Fibroblast of skin of scalp (primary cell): ENCODE results near the gene ANKRD39.
A peak's percentile ranks its signal among the peaks of the same experiment; 100 is the strongest.

Experiments
- DNase-seq: peaks from one replicate; pipeline ENCODE4 v3.0.0-alpha.2; 2013

Gene ANKRD39

DNA sequence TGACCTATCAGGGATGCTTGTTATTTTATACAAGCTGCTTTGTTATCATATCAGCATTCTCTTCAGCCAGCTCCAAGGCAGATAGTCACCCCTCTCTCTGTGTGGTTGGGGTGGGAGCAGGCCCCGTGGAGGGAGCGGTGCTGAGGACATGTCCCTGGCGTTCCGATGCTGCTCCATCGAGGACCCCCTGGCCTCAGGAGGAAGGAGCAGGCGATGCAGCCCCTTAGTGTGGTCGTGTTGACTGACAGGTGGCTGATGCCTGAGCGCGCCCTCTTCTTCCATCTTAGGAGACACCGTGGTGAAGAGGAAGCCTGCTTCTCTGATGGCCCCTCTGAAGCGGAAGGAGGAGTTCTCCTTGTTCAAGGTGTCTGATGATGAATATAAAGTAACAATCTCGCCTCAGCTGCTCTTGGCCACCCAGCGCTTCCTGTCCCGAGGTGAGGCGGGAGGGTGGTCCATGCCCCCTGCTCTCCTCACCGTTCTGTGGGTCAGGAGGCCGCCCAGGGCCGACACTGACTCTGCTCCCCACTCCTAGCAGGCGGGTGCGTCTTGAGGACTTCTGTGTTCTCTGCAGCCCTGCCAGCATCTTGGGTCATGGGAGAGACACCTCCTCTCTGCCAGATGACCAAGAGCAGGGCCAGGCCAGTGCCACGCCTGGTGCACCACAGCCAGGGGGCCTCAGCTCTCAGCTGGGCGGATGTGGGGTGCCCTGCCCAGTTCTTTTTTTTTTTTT, 31.1 kb downstream of the ANKRD39 start:
- no peak for DNase-seq

DNA sequence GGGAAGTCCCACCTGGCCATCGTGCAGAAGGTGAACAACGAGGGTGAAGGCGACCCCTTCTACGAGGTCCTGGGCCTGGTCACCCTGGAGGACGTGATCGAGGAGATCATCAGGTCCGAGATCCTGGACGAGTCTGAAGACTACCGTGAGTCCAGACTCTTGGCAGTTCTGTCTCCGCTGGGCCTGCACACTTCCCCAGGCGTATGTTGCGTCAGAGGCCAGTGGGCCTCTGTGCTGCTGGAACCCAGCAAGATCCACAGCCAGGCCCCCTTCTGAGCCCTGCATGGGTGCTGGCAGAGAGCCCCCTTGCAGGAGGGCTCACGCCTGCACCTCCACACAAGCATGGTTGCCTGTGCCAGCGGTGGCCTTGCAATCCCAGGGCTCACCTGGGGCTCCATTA, 32.8 kb downstream of the ANKRD39 start:
- DNase-seq = no peak

DNA sequence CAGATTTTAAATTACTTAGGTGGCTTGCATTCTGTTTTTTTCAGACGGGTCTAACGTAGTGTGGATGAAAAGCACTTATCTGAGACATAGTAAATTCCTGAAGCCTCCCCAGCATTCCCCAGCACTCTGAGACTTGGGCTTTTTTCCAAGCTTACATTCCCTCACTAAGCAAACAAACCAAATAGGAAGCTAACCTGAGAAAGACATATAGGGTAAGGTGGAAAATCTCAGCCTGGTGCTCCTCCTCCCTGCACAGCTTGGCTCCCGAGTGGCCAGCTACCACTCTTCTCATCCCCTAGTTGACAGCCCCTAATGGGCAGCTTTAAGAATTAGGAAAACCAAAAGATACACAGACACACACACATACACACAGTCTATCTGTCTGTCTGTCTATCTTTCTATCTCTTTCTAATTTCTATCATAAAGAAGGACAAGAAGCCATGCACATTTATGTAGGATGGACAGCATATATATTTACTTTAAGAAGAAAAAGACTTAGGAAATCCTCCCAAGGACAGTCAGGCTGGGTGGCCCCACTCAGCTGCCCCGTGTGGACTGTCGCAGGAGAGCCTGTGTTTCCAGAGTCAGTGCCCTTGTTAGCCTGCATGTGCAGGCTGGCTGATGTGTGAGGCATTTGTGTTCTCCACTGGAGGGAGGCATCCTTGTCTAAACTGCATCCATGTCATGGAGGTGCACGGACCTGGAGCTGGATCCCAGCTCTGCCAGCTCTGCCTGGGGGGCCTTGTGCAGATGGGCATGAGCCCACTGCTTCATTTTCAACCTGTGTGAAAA, 33.5 kb downstream of the ANKRD39 start:
- peak; percentile 43 for DNase-seq

DNA sequence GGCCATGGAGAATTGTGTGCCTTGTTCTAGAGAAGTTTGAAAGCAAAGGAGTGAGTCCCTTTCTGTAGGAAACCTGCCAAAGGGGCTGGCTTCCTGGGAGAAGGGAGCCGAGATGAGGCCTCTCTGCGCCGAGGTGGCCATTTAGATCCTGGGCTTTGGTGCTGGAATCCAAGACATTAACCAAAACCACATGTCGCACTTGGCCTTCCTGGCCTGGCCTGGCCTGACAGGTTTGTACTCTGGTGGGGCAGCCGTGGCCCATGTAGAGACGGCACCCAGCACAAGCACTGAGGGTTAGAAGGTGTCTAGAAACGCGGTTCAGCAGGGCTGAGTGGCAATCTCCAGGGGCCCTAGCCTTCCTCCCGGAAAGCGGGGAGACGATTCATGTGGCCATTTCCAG, 34.6 kb downstream of the ANKRD39 start:
- no peak for DNase-seq

DNA sequence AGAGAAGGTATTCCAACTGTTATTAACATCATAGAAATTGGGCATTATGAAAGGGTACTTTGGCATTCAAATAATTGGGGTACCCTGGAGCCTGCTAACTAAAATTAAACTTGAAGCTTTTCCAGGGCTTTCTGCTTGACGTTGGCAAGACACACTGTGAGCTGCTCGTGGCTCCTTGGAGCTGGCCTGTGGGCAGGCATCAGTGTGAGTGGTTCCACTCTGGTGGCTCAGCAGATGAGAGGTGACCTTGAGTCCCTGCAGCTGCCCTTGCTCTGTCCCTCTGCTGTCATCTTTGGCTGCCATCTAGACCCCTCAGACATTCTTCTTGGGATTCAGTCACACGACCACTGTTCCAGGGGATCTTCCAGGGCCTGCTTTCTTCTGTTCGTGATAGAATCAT, 35.0 kb downstream of the ANKRD39 start:
- DNase-seq = no peak

DNA sequence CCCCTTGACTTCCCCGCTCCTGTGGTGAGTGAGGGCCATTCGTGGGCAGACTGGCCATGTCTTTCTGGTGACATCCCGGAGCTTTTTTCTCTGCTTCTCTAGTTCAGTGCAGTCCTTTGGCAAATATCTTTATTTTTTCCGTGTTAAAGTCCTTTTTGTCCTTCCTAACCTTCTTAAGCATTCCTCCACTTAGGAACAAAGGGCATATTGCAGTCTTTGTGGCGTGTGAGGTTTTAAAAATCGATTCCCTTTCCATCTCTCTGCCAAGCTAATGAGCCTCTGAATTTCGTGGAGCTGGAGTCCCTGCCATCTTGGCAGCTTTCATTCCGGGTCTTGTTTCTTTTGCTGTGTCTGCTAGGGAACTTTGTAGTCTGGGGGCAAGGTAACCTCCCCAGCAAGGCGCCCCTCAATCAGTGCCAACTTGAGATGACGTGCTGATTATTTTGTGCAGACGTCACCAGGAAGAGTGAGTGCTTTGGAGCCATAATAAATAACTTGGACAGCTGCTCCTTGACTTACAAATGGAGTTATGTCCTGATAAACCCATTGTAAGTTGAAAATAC, 36.6 kb downstream of the ANKRD39 start:
- DNase-seq = no peak

DNA sequence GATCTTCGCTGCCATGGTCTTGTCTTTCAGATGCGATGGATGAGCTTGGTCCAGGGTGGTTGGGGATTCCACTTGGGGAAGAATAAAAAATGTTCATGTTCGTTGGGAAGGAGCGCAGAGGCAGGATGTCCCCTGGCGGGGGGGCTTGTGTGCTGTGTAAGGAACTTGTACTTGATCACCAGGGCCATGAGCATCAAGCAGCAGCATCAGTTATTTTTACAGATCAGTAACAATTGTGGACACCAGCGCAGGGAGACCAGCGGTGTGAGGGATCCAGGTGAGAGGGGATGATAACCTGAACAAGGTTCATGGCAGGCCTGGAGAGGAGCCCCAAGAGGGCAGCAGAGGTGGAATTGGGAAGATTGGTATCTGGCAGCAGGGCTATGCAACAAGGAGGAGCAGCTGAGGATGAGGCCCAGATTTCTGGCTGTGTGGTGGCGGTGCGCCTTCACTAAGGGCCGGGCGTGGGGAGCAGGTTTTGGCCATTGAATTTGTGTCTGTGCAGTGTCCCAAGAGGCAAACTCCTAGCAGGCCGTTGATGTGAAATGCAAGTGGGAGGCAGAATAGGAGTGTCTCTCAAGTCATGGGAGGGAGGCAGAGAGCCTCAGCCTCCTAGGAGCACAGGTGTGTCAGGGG, 37.8 kb downstream of the ANKRD39 start:
- DNase-seq = no peak

DNA sequence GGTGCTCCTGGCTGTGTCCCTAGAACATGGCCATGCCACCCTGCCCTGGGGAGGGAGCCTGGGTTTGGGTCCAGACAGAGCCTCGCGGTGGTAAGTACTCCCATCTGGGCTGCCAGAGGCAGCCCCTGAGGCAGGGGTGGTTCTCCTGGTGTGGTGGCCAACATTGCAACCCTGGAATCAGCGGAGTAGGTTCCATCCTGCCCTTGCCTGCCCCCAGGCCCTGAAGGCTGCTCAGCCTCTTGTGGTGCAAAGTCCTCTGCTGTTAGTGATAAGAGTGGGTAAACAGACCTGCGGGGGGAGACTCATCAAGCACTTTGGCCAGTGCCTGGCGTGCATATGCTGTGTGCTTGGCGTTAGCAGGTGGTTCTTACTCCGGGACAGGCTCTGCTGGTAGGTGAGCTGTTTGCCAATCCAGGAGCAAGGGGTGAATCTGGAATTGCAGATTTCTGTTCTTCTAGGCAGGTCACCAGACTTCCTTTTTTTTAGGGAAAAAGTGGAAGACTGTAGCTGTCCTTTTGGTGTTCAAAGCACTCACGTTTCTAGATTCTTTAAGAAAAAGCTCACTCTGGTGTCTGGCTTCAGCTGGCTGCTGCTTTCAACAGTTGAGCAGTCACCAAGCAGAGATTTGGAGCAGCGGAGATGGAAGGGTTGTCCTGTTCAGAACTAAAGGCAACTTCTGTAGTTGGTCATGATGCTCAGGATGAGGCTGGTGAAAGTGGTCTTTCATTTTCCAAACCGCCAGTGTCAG, 38.5 kb downstream of the ANKRD39 start:
- DNase-seq = no peak

DNA sequence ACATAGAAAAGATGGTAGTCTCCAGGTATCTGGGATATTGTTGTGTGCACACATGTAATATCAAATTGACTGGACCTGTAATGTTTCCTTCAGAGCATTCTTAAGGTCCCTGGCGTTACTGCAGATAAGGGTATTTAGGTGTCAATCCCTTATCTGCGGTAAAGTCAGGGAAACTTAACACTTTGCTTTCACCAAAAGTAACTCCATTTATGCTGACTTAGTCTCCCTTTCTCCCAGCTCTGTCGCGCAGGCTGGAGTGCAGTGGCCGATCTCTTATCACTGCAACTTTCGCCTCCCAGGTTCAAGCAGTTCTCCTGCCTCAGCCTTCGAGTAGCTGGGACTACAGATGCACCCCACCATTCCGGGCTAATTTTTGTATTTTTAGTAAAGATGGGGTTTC, 39.9 kb downstream of the ANKRD39 start:
- DNase-seq = no peak

DNA sequence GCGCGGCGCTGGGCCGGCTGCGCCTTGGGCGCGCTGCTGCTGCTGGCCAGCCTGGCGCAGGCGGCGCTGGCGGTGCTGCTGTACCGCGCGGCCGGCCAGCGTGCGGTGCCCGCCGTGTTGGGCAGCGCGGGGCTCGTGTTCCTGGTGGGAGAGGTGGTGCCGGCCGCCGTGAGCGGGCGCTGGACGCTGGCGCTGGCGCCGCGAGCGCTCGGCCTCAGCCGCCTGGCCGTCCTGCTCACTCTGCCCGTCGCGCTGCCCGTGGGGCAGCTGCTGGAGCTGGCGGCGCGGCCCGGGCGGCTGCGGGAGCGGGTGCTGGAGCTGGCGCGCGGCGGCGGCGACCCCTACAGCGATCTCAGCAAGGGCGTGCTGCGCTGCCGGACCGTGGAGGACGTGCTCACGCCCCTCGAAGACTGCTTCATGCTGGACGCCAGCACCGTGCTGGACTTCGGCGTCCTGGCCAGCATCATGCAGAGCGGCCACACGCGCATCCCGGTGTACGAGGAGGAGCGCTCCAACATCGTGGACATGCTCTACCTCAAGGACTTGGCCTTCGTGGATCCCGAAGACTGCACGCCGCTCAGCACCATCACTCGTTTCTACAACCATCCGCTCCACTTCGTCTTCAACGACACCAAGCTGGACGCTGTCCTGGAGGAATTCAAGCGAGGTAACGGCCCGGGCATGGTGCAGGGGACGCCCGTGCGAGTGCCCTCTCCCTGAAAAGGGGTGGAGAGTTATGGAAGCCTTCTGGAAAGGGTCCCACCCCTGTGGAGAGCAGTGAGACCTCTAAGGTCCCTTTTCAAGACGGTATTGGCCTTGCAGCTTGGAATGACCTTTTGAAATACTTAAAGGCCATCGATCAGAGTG, 40.7 kb downstream of the ANKRD39 start:
- DNase-seq = no peak

DNA sequence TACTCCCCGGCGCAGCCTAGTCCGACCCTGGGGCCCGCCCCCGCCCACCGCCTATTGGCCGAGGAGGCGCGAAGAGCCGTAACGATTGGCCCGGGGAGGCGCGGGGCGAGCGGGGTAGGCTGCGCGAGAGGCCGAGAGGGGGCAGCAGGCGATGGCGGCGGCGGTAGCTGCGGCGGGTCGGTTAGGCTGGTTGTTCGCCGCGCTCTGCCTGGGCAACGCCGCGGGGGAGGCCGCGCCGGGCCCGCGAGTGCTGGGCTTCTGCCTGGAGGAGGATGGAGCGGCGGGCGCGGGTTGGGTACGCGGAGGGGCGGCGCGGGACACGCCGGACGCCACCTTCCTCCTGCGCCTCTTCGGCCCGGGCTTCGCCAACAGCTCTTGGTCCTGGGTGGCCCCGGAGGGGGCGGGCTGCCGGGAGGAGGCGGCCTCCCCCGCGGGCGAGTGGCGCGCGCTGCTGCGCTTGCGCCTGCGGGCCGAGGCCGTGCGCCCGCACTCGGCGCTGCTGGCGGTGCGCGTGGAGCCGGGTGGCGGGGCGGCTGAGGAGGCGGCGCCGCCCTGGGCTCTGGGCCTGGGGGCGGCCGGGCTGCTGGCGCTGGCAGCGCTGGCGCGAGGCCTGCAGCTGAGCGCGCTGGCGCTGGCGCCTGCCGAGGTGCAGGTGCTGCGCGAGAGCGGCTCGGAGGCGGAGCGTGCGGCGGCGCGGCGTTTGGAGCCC, 41.5 kb downstream of the ANKRD39 start, which contains the start of gene CNNM3:
Gene CNNM3, plus strand, starts transcription at position 142 of the 709 bp plus-strand sequence. Its CDS starts 10 bp downstream, at position 152.
- peak; percentile 91 for DNase-seq

DNA sequence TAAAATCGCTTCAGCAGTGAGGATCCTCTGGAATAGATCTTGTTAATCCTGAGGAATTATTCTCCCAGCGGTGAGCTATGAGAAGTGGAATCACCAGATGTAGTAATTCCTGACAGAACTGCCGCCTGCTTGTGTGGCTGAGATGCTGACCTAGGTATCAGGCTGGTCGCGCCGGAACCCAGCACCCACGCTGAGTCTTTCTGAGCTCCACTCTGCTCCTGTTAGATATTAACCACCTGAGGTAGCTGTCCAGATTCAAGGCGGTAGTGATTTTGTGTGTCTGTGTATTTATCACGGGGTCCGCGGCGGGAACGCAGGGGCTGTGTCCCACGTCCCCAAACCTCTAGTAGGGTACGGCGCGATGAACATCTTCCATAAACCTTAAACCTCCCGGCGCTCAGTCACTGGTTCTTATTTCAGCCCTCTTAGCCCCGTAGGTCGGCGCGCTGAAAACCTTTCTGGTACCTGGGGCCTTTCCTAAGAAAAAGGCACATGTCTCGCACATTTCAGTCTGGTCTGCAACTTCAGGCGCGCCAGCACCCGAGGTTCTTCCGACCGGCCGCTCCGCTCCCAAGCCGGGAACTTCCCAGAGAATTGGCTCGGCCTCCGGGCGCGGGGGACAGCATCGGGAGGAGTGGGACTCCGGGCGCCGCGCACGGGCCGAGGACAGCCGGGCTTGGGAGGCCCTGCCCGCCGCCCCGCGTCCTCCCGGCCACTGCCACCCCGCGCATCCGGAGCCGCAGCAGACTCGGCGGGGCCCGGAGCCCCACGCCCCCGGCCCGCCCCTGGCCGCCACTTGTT, 42.3 kb downstream of the ANKRD39 start:
- DNase-seq = peak; percentile 11

DNA sequence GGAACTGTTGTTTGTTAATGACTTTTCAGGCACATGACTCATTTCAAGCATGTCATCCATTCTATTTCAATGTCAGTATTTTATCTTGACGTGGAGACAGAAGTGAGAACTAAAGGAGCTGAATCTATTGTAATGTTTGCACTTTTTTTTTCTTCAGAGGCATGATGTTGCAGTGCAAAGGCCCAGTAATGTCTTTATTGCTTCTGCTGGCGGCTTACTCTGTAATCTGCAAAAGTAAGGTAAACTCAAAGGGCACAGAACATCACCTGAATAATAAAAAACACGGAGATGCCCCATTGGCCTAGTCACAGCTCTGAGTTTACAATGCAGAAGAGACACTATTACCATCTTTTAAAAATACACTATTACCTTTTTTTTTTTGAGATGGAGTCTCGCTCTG, 44.2 kb downstream of the ANKRD39 start:
- DNase-seq = no peak

DNA sequence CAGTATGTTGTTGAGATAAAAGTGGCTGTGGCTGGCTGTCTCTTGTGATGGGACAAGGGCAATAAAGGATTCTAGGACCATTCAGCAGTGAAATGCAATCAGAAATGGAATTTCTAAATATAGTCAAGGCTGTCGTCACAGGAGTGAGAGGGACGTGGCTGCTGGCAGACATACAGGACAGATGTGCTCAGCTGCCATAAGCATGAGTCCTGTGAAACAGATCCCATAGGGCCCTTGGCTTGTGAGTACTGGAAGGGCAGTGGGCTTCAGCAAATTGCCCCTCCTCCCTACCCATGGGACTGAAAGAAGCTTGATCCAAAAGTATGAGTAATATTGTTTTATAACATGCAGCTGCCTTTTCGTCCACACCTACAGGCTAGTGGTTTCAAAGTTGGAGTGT, 45.9 kb downstream of the ANKRD39 start:
- DNase-seq = peak; percentile 63

DNA sequence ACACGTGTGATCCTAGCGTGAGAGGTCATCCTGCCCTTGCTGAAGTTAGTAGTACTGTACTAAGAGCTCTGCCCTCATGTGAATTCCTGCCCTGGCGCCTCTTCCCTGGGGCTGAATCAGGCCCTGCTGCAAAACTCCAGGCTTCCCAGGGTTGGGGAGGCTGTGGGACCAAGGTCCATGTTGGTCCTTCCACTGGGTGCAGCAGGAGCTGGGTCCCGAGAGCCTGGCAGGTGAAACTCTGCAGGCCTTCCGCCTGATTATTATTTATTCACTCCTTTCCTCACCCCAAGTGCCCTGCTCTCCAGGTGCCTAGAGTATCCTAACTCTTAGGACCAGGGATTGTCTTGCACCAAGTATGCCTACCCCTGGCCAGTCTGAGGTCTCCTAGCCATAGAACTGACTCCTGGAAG, 47.0 kb downstream of the ANKRD39 start:
- no peak for DNase-seq

DNA sequence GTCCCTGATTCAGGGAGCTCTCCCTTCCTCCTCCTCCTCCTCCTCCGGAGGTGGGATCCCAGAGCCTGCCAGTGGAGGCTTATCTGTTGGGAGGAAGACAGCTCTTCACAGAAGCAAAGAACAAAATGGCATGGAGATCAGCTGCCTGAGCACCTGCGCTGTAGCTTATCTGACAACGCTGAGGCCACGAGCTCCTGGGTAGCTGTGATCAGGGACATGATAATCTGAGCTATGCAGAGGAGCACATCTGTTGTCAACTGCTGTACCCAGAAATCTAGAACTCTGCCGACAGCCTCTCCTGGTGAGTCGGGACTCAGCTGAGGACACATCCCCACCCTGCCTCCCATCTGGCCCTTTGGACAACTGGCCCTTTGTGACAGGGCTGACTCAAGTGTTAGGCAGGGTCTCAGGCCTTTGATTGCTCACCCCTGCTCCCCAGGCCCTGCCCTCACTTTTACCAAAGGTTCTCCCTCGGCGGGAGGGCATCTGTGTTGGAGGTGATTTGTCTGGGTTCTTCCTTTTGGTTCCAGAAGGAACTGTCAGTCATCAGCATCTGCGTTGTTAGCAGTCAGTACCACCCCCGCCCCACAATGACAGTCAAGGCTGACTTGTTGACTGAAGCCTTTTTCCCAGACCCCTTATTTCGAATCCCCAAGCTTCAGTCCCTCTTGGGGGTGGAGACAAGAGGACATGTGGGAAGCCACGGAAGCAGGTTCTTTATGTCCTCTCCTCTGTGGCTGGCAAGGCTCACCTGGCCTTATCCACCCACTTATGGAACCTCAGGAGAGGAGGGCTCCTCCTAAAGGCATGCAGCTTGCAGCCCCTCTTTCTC, 47.6 kb downstream of the ANKRD39 start:
- no peak for DNase-seq

DNA sequence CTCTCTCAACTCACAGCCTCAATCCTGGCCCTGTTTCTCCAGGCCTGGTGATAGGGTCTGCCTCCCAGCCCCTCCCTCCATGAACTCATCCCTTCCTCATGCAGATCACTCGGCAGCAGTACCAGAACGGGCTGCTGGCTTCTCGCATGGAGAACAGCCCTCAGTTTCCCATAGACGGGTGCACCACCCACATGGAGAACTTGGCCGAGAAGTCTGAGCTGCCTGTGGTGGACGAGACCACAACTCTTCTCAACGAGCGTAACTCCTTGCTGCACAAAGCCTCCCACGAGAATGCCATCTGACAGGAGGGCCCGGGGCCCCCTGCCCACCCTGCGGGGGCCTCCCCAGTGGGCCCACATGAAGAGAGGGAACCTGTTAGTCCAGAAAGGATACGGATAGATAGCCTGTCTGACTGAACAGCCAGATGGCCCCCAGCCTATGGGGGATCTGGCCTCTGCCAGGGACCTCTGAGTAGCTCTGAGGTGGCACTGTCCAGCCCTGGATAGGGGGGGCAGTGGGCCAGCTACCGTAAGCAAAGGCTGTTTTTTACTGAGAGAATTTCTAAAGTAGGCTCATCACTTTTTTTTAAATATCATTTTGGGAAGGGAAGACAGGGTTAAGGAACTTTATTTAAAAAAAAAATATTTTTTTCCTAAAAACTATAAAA, 48.5 kb downstream of the ANKRD39 start:
- DNase-seq = no peak

DNA sequence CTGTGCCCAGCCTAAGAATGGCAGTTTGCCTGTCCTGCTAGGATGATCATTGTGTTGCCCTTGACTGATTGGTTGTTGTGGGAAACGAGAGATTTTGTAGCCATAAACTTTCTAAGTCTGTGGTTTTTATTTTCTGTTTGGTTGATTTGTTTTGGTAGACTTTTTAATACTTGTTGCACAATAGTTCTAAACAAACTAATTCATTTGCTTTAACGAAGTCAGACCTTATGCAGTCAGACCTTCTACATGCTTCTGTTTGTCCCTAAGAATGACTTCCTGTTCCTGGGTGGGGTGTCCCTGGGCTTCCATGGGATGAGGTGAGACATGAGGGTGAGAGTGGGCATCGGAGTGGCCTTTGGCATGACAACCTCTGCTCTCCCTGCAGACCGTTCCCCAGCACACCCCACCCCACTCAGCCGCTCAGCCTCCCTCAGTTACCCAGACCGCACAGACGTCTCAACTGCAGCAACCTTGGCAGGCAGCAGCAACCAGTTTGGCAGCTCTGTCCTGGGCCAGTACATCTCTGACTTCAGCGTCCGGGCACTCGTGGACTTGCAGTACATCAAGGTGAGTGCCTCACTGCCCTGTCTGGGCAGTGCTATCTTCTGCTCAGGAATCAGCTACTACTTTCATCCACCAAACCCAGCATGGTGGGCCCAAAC, 49.5 kb downstream of the ANKRD39 start:
- no peak for DNase-seq
